Measurements from ENCODE around the gene CDH23. TPM values are rescaled to one million over a fixed set of nuclear protein-coding genes. Genes with fewer than 3 reads are reported as not detected.

Gene CDH23
- total and polyA plus RNA-seq, 9 of the 15 experiments (the other 6 are each of a cell fraction or from before 2014, with no cell fraction given) = 0.18 to 1.2 (median 0.47) TPM

DNA sequence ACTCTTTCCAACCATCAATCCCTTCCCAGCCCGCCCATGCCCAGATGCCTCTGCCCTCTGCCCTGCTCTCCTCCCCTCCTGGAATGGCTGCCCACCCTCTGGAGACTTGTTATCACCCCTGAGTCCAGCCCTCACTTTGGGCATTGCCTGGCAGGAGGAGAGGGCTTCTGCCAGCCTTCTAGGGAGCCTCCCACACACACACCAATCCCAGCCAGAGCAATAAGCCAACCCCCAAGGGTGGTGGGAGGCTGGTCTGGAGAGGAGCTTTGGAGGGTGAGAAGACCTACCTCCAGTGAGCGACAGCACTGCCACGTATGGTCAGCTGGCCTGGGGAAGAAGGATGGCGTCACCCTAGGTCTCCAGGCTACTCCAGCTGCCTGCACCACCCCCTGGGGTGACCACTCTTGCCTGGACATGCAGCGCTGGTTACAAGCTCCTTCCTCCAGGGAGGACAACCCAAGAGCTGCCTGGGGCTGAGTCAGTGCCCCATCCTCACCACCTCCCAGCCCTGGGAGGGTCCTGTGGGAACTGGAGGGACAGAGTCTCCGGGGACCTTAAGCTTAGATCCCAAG is 314.4 kb downstream of the CDH23 start (continued):
- TF ChIP-seq, protein P1, sequence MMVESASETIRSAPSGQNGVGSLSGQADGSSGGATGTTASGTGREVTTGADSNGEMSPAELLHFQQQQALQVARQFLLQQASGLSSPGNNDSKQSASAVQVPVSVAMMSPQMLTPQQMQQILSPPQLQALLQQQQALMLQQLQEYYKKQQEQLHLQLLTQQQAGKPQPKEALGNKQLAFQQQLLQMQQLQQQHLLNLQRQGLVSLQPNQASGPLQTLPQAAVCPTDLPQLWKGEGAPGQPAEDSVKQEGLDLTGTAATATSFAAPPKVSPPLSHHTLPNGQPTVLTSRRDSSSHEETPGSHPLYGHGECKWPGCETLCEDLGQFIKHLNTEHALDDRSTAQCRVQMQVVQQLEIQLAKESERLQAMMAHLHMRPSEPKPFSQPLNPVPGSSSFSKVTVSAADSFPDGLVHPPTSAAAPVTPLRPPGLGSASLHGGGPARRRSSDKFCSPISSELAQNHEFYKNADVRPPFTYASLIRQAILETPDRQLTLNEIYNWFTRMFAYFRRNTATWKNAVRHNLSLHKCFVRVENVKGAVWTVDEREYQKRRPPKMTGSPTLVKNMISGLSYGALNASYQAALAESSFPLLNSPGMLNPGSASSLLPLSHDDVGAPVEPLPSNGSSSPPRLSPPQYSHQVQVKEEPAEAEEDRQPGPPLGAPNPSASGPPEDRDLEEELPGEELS (CRISPR knock-in tag; IDR thresholded peaks at IDR 0.05; ENCODE audit: borderline replicate concordance) = no peak
- no peak for TF ChIP-seq ZNF140 (CRISPR knock-in tag; IDR thresholded peaks at IDR 0.05)
- no peak for TF ChIP-seq TFAM (CRISPR knock-in tag; conservative IDR thresholded peaks at IDR 0.05)
- TF ChIP-seq, protein P2, sequence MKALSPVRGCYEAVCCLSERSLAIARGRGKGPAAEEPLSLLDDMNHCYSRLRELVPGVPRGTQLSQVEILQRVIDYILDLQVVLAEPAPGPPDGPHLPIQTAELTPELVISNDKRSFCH (CRISPR knock-in tag; IDR thresholded peaks at IDR 0.05) = no peak
- TF ChIP-seq, protein P2 (tag; IDR thresholded peaks at IDR 0.05) = no peak
- no peak for TF ChIP-seq ERF (CRISPR knock-in tag; IDR thresholded peaks at IDR 0.05)

DNA sequence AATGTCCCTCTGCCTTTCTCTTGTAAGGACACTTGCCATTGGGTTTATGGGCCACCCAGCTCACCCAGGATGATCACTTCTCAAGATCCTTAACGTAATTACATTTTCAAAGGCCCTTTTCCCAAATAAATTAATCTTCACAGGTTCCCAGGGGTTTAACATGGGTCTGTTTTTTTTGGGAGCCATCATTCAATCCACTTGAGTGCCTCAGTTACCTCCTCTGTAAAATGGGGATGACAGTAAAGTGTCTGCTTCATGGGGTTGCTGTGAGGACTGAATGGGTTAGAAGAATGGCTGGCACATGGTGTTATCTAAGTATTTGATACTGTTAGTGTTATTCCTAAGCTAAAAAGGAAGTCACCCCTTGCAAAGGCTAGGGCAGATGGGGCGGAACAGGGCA is 315.4 kb downstream of the CDH23 start:
- no peaks in the 10 kb centered on the region for H3K9me3 ChIP-seq (replicated peaks; ENCODE audit: control insufficient read depth, insufficient read depth, low read depth, low read length)
- DNase-seq (ENCODE audit: extremely low read depth in 1 of 4, low spot score in 3 of 4) (no peak), FAIRE-seq (no peak), ATAC-seq (no peak)
- TF ChIP-seq ETS2 (tag; IDR thresholded peaks at IDR 0.05; ENCODE audit: borderline replicate concordance, poor library complexity, severe bottlenecking) (no peak), BCOR (IDR thresholded peaks at IDR 0.05) (peak; percentile 63; the same call in 1 of the 2 replicates), RBM25 (IDR thresholded peaks at IDR 0.05; ENCODE audit: low read depth, low read length, severe bottlenecking) (peak; percentile 77)
- no TSS peak for BruUV-seq (replicated peaks)
- in situ Hi-C loops (cut with MboI) = loop anchor here (5.0 kb wide), 1 partner anchor 100 kb away; no protein-coding TSS in a partner anchor
- 72% methylated on average over 2 of the region's 2 CpGs for WGBS (ENCODE audit: insufficient coverage, low coverage, missing lambda C conversion rate)
- no peaks in the 10 kb centered on the region for H3K79me2 ChIP-seq (ENCODE audit: control insufficient read depth, insufficient read depth, low read length)
- peak overlapping the region in 1 of 2 experiments; percentile 88; a peak in 1 of 4 replicates for H3K9ac ChIP-seq (ENCODE audit: insufficient read depth in 1 of 2, low read depth in 2 of 2, low read length in 2 of 2)
- H3K27me3 ChIP-seq (ENCODE audit: control insufficient read depth in 2 of 2, insufficient read depth in 2 of 2, low read length in 2 of 2) = no peaks in the 10 kb centered on the region
- no peaks in the 10 kb centered on the region for H3K9me1 ChIP-seq (ENCODE audit: control insufficient read depth, insufficient read depth, low read length)
- no peaks in the 10 kb centered on the region for H3K36me3 ChIP-seq (ENCODE audit: control insufficient read depth, insufficient read depth, low read length)
- H3K27ac ChIP-seq (ENCODE audit: extremely low read depth, low read depth, low read length) = no peak overlapping the region
- H3K4me3 ChIP-seq = no peak overlapping the region
- no peak overlapping the region for H3K4me2 ChIP-seq (ENCODE audit: insufficient read depth, low read length)
- ChIA-PET CTCF (ENCODE audit: low intra/inter-chr PET ratio) (no interaction called here), POLR2A (interaction anchor here (0.7 to 1.1 kb wide), 2 partner anchors 16 to 196 kb away, joined by 3 read pairs; no protein-coding TSS in a partner anchor)
- intact Hi-C loops (cut with micrococcal nuclease) = no loop called here
- no peaks in the 10 kb centered on the region for H4K20me1 ChIP-seq (replicated peaks; ENCODE audit: control insufficient read depth, insufficient read depth, low read length)
- peak overlapping the region; percentile 52 for H2AFZ ChIP-seq (ENCODE audit: low read depth, low read length)
- peaks cover 24 to 62% of the 10 kb centered on the region in 2 experiments for H3K4me1 ChIP-seq (replicated peaks in 1 of 2; ENCODE audit: control insufficient read depth in 2 of 2, insufficient read depth in 2 of 2, low read length in 2 of 2)
